Natural killer cell (primary cell): ENCODE data around the gene CFAP54. TPM values are rescaled to one million over a fixed set of nuclear protein-coding genes. Genes with fewer than 3 reads are reported as not detected.

Experiments used
- ATAC-seq, 3 donors: fragments of 150-1000 bp in 2 of 3; fragments of 200-7000 bp in 1 of 3; cut with Tn5 transposase; 1 replicate in 1 of 3; 2 replicates in 2 of 3; pipeline ENCODE4 v1.10.0; 2021; ENCODE audit warnings: mild to moderate bottlenecking in 2 of 3, moderate library complexity in 2 of 3
- DNase-seq, 2 donors: peaks; one replicate each; pipeline versions ENCODE4 v3.0.0 to v3.0.0-alpha.2; 2013 to 2021; ENCODE audit warnings: mixed read lengths in 1 of 2
- H3K27ac ChIP-seq: one replicate; pipeline ENCODE4 v1.5.1; 2013; ENCODE audit warnings: mild to moderate bottlenecking, low read length
- H3K27me3 ChIP-seq: one replicate; pipeline ENCODE4 v1.6.1; 2013; ENCODE audit warnings: low read length; ENCODE audit not compliant: control insufficient read depth, insufficient read depth
- H3K36me3 ChIP-seq: one replicate; pipeline ENCODE4 v1.6.1; 2013; ENCODE audit warnings: low read length; ENCODE audit not compliant: control insufficient read depth, insufficient read depth
- H3K4me1 ChIP-seq: one replicate; pipeline ENCODE4 v1.6.1; 2013; ENCODE audit warnings: low read length; ENCODE audit not compliant: control insufficient read depth, insufficient read depth
- H3K4me3 ChIP-seq: one replicate; pipeline ENCODE4 v1.5.1; 2013; ENCODE audit warnings: low read length
- H3K9me3 ChIP-seq: one replicate; pipeline ENCODE4 v1.6.1; 2013; ENCODE audit warnings: low read length; ENCODE audit not compliant: control insufficient read depth, insufficient read depth
- H3K27ac Mint-ChIP-seq, 2 donors: one replicate each; pipeline ENCODE4 v1.8.0; 2022; ENCODE audit warnings: mild to moderate bottlenecking in 2 of 2, mixed read lengths in 2 of 2, moderate library complexity in 1 of 2
- H3K27me3 Mint-ChIP-seq, 2 donors: one replicate each; pipeline ENCODE4 v1.8.0; 2022; ENCODE audit warnings: low read depth in 2 of 2, mixed read lengths in 2 of 2
- H3K36me3 Mint-ChIP-seq: one replicate; pipeline ENCODE4 v1.8.0; 2022; ENCODE audit warnings: mixed read lengths
- H3K4me1 Mint-ChIP-seq, 2 donors: one replicate each; pipeline ENCODE4 v1.8.0; 2022; ENCODE audit warnings: mixed read lengths in 2 of 2
- H3K4me3 Mint-ChIP-seq: one replicate; pipeline ENCODE4 v1.8.0; 2022; ENCODE audit warnings: mild to moderate bottlenecking, moderate library complexity, mixed read lengths
- H3K9me3 Mint-ChIP-seq, 2 donors: one replicate each; pipeline ENCODE4 v1.8.0; 2022; ENCODE audit warnings: mixed read lengths in 2 of 2
- CTCF ChIP-seq: fragments of 200-600 bp; IDR thresholded peaks from one replicate; pipeline ENCODE4 v1.8.0; 2022; ENCODE audit warnings: antibody characterized with exemption
- WGBS: methylation state at CpG from one replicate; pipeline ENCODE4 v1.1.7; 2013; ENCODE audit warnings: missing lambda C conversion rate; ENCODE audit not compliant: insufficient coverage; 5-methylcytosine and 5-hydroxymethylcytosine counted together
- intact Hi-C: fragments of 100-400 bp; cut with micrococcal nuclease; formaldehyde crosslinking; loops from one replicate; pipeline ENCODE4 v1.14.2; 2022
- total RNA-seq, 4 donors: library from RNA; stranded (reverse); fragments of 120-200 nt in 1 of 4; gene quantifications; one replicate each; pipeline versions ENCODE4 v1.2.3 to v1.2.4, GENCODE V29; 2013 to 2022

The CFAP54 gene
- total RNA-seq, 3 donors from 2014 or later (not counting 1 experiment from before 2014, with no cell fraction given): 0.56 to 1.5 (median 1.2) TPM

- H3K27ac ChIP-seq: no peak overlapping the region
- DNase-seq (no peak), ATAC-seq (no peak)
- 95% methylated on average over 3 of the region's 3 CpGs for WGBS
- no peaks in the 10 kb centered on the region for H3K36me3 ChIP-seq
- Mint-ChIP-seq H3K4me1 (no peaks in the 10 kb centered on the region), H3K9me3 (no peaks in the 10 kb centered on the region), H3K4me3 (no peak overlapping the region), H3K27ac (no peak overlapping the region), H3K36me3 (no peaks in the 10 kb centered on the region), H3K27me3 (peaks cover 34 to 51% of the 10 kb centered on the region in 2 donors)
- H3K4me3 ChIP-seq: no peak overlapping the region
- intact Hi-C loops: no loop called here
- TF ChIP-seq CTCF: no peak
- H3K4me1 ChIP-seq: no peaks in the 10 kb centered on the region
- H3K27me3 ChIP-seq: no peaks in the 10 kb centered on the region
- no peaks in the 10 kb centered on the region for H3K9me3 ChIP-seq
These were observed 387.6 kb downstream of the CFAP54 start for GRCh38 chr12:96876966-96877365.

GRCh38 chr12:96878704-96879103 lies 389.3 kb downstream of the CFAP54 start:
- no peaks in the 10 kb centered on the region for H3K4me1 ChIP-seq
- no peak overlapping the region for H3K4me3 Mint-ChIP-seq
- H3K27ac Mint-ChIP-seq: no peak overlapping the region
- 63% methylated on average over 1 of the region's 1 CpG for WGBS
- no peak for TF ChIP-seq CTCF
- no peaks in the 10 kb centered on the region for H3K27me3 ChIP-seq
- DNase-seq (no peak), ATAC-seq (no peak)
- no peaks in the 10 kb centered on the region for H3K36me3 Mint-ChIP-seq
- H3K9me3 Mint-ChIP-seq: no peaks in the 10 kb centered on the region
- peaks cover 33 to 50% of the 10 kb centered on the region in 2 donors for H3K27me3 Mint-ChIP-seq
- no peaks in the 10 kb centered on the region for H3K9me3 ChIP-seq
- no peaks in the 10 kb centered on the region for H3K36me3 ChIP-seq
- no peaks in the 10 kb centered on the region for H3K4me1 Mint-ChIP-seq
- H3K27ac ChIP-seq: no peak overlapping the region
- H3K4me3 ChIP-seq: no peak overlapping the region
- intact Hi-C loops: no loop called here

DNA sequence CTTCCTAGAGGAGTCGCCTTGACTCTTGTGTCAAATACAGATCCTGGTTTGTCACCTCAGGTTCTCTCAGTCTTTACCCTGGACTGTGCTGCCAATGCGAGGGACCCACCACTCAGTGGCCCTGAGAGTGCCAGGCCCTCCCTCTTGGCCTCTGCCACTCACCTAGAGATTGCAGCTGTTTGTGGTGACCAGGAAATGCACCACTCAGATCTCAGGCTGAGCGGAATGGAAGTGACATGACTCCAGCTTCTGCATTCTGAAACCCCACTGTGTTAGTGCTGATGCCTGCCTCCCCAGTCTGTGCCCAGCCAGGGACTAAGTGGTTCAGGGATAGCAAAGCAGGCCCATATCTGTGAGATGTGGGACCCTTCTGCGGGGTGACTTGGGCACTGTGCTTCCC lies 389.9 kb downstream of the CFAP54 start:
- Mint-ChIP-seq H3K36me3 (no peaks in the 10 kb centered on the region), H3K9me3 (no peaks in the 10 kb centered on the region), H3K4me3 (no peak overlapping the region), H3K27me3 (peaks cover 28 to 44% of the 10 kb centered on the region in 2 donors), H3K27ac (no peak overlapping the region), H3K4me1 (no peaks in the 10 kb centered on the region)
- 53% methylated on average over 4 of the region's 4 CpGs for WGBS
- intact Hi-C loops: no loop called here
- ATAC-seq (no peak), DNase-seq (no peak)
- Histone ChIP-seq H3K36me3 (no peaks in the 10 kb centered on the region), H3K9me3 (no peaks in the 10 kb centered on the region), H3K27ac (no peak overlapping the region), H3K27me3 (no peaks in the 10 kb centered on the region), H3K4me1 (no peaks in the 10 kb centered on the region), H3K4me3 (no peak overlapping the region)
- TF ChIP-seq CTCF: no peak

- Histone ChIP-seq H3K4me3 (no peak overlapping the region), H3K36me3 (no peaks in the 10 kb centered on the region), H3K9me3 (no peaks in the 10 kb centered on the region), H3K4me1 (no peaks in the 10 kb centered on the region), H3K27ac (no peak overlapping the region), H3K27me3 (no peaks in the 10 kb centered on the region)
- Mint-ChIP-seq H3K4me3 (no peak overlapping the region), H3K27me3 (peaks cover 27 to 42% of the 10 kb centered on the region in 2 donors), H3K36me3 (no peaks in the 10 kb centered on the region), H3K27ac (no peak overlapping the region), H3K9me3 (no peaks in the 10 kb centered on the region), H3K4me1 (no peaks in the 10 kb centered on the region)
- intact Hi-C loops: no loop called here
- DNase-seq (no peak), ATAC-seq (no peak)
- TF ChIP-seq CTCF: no peak
- WGBS: 83% methylated on average over 2 of the region's 3 CpGs
These were observed 390.8 kb downstream of the CFAP54 start for GRCh38 chr12:96880220-96880619.
